BLaER1 treated with 17β-estradiol and CSF1 and Interleukin-3, amounts not matched to agents 10 nM and 100 nM (cell line): Measurements from ENCODE around the gene EDIL3.
A peak's percentile ranks its signal among the peaks of the same experiment; 100 is the strongest.
"Not testable (repeated sequence)": the region's sequence is repeated elsewhere in the genome, so short reads cannot be mapped to it uniquely, and the experiment has no call there.

ENCODE experiments used
- H3K27ac ChIP-seq, 11 experiments: shearing (Covaris generic); formaldehyde crosslinking; 2 replicates each; pipeline ENCODE4 v1.8.1; 2022
- H3K27me3 ChIP-seq, 11 experiments: shearing (Covaris generic); formaldehyde crosslinking; 2 replicates each; pipeline ENCODE4 v1.8.1; 2022
- H3K36me3 ChIP-seq, 11 experiments: shearing (Covaris generic); formaldehyde crosslinking; 2 replicates each; pipeline ENCODE4 v1.8.1; 2022
- H3K4me1 ChIP-seq, 10 experiments: shearing (Covaris generic); formaldehyde crosslinking; 2 replicates each; pipeline ENCODE4 v1.8.1; 2022
- H3K4me2 ChIP-seq, 11 experiments: shearing (Covaris generic); formaldehyde crosslinking; 2 replicates each; pipeline ENCODE4 v1.8.1; 2022
- H3K4me3 ChIP-seq, 10 experiments: shearing (Covaris generic); formaldehyde crosslinking; 2 replicates each; pipeline ENCODE4 v1.8.1; 2022
- H3K9ac ChIP-seq, 11 experiments: shearing (Covaris generic); formaldehyde crosslinking; 2 replicates each; pipeline ENCODE4 v1.8.1; 2022
- H3K9me3 ChIP-seq, 11 experiments: shearing (Covaris generic); formaldehyde crosslinking; replicated peaks in 1 of 11; 2 replicates each; pipeline ENCODE4 v1.8.1; 2022
- H4K20me1 ChIP-seq, 11 experiments: shearing (Covaris generic); formaldehyde crosslinking; 2 replicates each; pipeline ENCODE4 v1.8.1; 2022
- Cebpa-rat ChIP-seq, 11 experiments: shearing (Covaris generic); IDR thresholded peaks; 2 replicates each; pipeline ENCODE4 v1.8.1; 2022

The EDIL3 gene

DNA sequence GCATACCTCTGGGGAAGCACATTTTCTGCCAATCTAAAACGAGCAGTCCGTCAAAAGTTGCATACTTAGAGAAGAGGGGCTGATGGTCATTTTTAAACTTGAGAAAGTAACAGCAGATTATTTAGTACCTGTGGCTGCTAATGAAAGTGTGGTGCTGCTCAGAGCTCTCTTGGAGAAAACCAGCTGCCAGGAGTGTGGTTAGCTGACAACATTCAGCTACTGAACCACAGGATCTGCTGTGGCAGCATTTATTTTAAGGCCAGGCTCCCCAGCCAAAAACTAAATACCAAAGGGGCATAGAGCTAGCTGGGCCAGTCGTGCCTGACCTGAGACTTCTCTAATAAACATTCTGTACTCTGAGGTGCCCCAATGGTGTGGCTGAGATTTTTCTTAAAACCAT, 203.6 kb downstream of the EDIL3 start:
- no peaks in the 10 kb centered on the region for H4K20me1 ChIP-seq
- H3K27me3 ChIP-seq = no peaks in the 10 kb centered on the region
- peak overlapping the region in 4 of 11 experiments; percentile 5 to 22 (median 12); a peak in 4 of 22 replicates for H3K4me2 ChIP-seq
- no peaks in the 10 kb centered on the region for H3K36me3 ChIP-seq
- H3K4me3 ChIP-seq = no peak overlapping the region
- H3K9ac ChIP-seq = no peak overlapping the region
- peaks cover 0 to 13% (median 7%) of the 10 kb centered on the region in 10 experiments; a peak in 7 of 20 replicates for H3K4me1 ChIP-seq
- no peak overlapping the region for H3K27ac ChIP-seq
- no peaks in the 10 kb centered on the region for H3K9me3 ChIP-seq
- no peak for TF ChIP-seq Cebpa-rat (IDR thresholded peaks at IDR 0.05)

DNA sequence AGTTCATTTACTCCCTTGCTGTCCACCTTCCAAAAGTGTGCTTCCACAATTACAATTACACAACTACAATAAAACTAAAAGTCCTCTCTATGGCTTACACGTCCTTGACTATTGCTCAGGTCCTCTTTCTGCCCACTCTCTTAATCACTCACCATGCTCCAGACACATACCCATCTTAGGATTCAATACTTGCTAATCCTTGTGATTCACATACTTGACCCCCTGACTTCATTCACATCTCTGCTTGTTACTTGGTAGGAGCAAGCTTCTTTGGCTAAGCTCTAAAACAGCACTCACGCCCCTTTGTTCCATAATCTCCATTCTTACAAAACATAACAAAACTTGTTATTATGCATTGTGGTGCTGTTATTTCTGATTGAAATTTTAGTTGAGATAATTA, 215.8 kb downstream of the EDIL3 start:
- no peak for TF ChIP-seq Cebpa-rat (IDR thresholded peaks at IDR 0.05)
- peaks cover 0 to 19% (median 0%) of the 10 kb centered on the region in 10 experiments; a peak in 4 of 20 replicates for H3K4me1 ChIP-seq
- H4K20me1 ChIP-seq = no peaks in the 10 kb centered on the region
- H3K4me2 ChIP-seq = no peak overlapping the region
- H3K27me3 ChIP-seq = no peaks in the 10 kb centered on the region
- no peak overlapping the region for H3K4me3 ChIP-seq
- no peaks in the 10 kb centered on the region for H3K9me3 ChIP-seq
- H3K9ac ChIP-seq = no peak overlapping the region
- no peaks in the 10 kb centered on the region for H3K36me3 ChIP-seq
- no peak overlapping the region for H3K27ac ChIP-seq

DNA sequence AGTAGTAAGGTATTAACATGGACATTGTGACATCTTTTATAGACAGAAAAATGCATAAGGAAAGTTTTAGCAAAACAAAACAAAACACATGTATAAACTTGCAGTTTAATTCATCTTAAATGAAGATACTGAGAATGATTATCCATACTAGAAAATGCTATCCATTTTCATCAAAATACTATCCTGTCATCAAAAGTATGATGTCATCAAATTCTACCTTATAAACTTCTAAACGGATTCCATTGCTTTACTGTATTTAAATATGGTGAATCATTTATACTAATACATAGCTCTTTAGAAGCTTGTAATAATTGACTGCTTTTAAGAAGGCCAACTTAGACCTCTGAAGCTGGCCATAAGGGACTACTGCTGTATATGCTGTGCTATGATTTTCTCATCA, 221.0 kb downstream of the EDIL3 start:
- no peak overlapping the region for H3K27ac ChIP-seq
- no peak overlapping the region for H3K4me2 ChIP-seq
- H4K20me1 ChIP-seq = no peaks in the 10 kb centered on the region
- TF ChIP-seq Cebpa-rat (IDR thresholded peaks at IDR 0.05) = no peak
- no peak overlapping the region for H3K4me3 ChIP-seq
- no peak overlapping the region for H3K9ac ChIP-seq
- no peaks in the 10 kb centered on the region for H3K9me3 ChIP-seq
- H3K4me1 ChIP-seq = peaks cover 0 to 19% (median 0%) of the 10 kb centered on the region in 10 experiments; a peak in 4 of 20 replicates
- no peaks in the 10 kb centered on the region for H3K36me3 ChIP-seq
- no peaks in the 10 kb centered on the region for H3K27me3 ChIP-seq

DNA sequence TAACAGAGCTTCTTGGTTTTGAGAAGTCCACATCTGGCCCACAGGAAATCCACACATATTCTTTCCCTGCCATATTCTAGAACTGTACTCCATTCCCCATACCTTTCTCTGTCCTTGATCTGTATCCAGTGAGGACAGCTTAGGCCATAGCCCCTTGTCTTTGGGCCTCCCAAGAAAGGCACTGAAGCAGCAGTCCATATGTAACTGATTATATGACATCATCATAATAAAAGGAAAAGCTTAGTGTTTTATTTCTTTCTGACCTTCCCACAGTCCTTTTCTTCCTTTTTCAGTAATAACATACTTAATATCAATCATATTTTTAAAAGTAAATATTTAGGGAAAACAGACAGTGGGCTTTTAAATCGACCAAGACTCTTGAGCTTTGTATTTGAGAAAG, 222.0 kb downstream of the EDIL3 start:
- Histone ChIP-seq H4K20me1 (no peaks in the 10 kb centered on the region), H3K27me3 (no peaks in the 10 kb centered on the region), H3K9me3 (no peaks in the 10 kb centered on the region), H3K4me1 (peaks cover 0 to 19% (median 0%) of the 10 kb centered on the region in 10 experiments; a peak in 4 of 20 replicates), H3K4me3 (no peak overlapping the region), H3K27ac (no peak overlapping the region), H3K9ac (no peak overlapping the region), H3K36me3 (no peaks in the 10 kb centered on the region), H3K4me2 (no peak overlapping the region)
- TF ChIP-seq Cebpa-rat (IDR thresholded peaks at IDR 0.05) = no peak

DNA sequence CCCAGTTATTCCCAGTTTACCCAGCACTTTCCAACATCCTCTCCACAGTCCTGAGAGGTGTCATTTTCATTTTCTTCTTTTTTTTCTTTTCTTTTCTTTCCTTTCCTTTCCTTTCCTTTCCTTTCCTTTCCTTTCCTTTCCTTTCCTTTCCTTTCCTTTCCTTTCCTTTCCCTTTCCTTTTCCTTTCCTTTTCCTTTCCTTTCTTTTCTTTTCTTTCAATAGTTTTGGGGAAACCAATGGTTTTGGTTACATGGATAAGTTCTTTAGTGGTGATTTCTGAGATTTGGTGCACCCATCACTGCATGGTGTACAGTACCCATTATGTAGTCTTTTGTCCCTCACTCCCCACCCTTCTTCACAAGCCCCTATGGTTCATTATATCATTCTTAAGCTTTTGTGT, 224.0 kb downstream of the EDIL3 start:
- not testable (repeated sequence) for H3K27me3 ChIP-seq, H3K9ac ChIP-seq, H3K4me3 ChIP-seq, H3K36me3 ChIP-seq, H3K4me2 ChIP-seq, H4K20me1 ChIP-seq, H3K9me3 ChIP-seq, H3K27ac ChIP-seq
- peaks cover 0 to 13% (median 0%) of the 10 kb centered on the region in 10 experiments; a peak in 4 of 20 replicates for H3K4me1 ChIP-seq

DNA sequence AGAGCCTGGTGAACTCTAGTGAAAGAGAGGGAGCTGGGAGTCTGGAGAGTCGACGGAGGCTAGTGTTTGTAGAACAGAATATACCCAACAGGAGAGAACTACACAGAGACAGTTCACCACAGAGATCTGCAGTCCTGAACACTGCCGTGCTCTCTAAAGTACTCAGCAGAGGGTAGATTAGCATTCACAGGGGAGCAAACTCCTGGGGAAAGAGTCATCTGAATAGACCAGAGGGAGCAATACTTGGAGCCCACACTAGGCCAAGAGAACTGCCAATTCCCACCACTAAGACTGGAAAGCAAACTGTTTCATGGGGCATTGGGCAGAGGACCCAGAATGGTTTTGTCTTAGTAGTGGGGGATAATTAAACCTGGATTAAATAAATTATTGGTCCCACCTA, 235.6 kb downstream of the EDIL3 start:
- TF ChIP-seq Cebpa-rat (IDR thresholded peaks at IDR 0.05) = no peak
- H4K20me1 ChIP-seq = no peaks in the 10 kb centered on the region
- no peak overlapping the region for H3K9ac ChIP-seq
- no peaks in the 10 kb centered on the region for H3K4me1 ChIP-seq
- no peaks in the 10 kb centered on the region for H3K9me3 ChIP-seq
- H3K4me2 ChIP-seq = no peak overlapping the region
- no peak overlapping the region for H3K4me3 ChIP-seq
- H3K27me3 ChIP-seq = no peaks in the 10 kb centered on the region
- H3K36me3 ChIP-seq = no peaks in the 10 kb centered on the region
- no peak overlapping the region for H3K27ac ChIP-seq

DNA sequence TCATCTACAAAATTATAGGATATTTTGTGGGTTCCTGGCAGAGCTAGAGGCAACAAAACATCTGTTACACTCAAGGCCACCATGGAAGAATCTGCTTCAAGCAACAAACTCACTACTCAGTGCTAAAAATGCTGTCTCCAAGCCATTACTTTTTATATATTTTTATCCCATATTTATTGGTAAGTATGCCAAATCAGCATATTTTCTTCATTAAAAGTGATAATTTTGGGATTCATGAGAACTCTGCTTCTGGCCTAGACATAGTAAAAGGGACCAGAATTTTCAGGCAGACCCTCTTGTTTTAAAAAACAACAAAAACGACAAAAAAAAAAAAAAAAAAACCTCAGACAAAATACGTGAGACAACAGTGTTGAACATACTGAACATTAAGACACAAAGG, 236.0 kb downstream of the EDIL3 start:
- Histone ChIP-seq H3K9me3 (no peaks in the 10 kb centered on the region), H3K4me1 (no peaks in the 10 kb centered on the region), H3K4me3 (no peak overlapping the region), H3K36me3 (no peaks in the 10 kb centered on the region), H3K9ac (no peak overlapping the region), H4K20me1 (no peaks in the 10 kb centered on the region), H3K27me3 (no peaks in the 10 kb centered on the region), H3K4me2 (no peak overlapping the region), H3K27ac (no peak overlapping the region)
- TF ChIP-seq Cebpa-rat (IDR thresholded peaks at IDR 0.05) = no peak

DNA sequence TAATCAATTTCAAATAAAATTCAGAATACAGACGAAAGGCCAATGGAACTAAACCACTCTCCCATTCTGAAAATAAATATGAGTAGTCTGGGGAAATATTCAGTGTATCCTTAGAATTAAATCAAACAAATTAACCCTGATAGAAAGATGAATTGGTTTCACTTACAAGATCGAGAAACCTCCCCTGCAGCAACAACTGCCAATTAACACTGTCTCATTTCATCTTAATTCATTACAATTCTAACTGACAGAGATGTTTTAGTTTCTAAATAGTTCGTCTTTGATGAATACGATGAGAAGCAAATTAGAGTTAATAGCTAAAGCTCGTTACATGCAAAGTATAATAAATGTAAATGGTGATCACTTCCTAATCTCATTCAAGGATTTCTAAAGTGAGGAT, 247.1 kb downstream of the EDIL3 start:
- Histone ChIP-seq H3K4me1 (no peaks in the 10 kb centered on the region), H3K27me3 (no peaks in the 10 kb centered on the region), H3K9ac (no peak overlapping the region), H4K20me1 (no peaks in the 10 kb centered on the region), H3K27ac (no peak overlapping the region), H3K9me3 (no peaks in the 10 kb centered on the region), H3K4me2 (no peak overlapping the region), H3K36me3 (no peaks in the 10 kb centered on the region), H3K4me3 (no peak overlapping the region)
- no peak for TF ChIP-seq Cebpa-rat (IDR thresholded peaks at IDR 0.05)

DNA sequence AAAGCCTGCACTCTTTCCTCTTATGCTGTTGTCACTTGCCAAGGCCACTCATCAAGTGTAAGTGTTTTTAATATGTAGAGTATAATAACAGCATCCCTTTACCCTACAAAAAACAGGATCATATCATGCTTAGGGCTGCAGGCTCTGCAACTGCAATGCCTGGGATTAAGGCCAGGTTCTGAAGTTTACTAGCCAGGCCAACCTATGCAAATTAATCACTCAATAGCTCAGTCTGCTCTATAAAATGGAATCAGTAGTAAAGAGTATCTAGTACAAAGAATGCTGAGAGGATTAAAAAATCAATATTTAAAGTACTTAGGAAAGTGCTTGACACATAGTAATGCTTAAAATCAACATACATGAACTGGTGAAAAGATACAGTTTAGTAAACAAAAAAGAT, 253.3 kb downstream of the EDIL3 start:
- no peaks in the 10 kb centered on the region for H3K9me3 ChIP-seq

DNA sequence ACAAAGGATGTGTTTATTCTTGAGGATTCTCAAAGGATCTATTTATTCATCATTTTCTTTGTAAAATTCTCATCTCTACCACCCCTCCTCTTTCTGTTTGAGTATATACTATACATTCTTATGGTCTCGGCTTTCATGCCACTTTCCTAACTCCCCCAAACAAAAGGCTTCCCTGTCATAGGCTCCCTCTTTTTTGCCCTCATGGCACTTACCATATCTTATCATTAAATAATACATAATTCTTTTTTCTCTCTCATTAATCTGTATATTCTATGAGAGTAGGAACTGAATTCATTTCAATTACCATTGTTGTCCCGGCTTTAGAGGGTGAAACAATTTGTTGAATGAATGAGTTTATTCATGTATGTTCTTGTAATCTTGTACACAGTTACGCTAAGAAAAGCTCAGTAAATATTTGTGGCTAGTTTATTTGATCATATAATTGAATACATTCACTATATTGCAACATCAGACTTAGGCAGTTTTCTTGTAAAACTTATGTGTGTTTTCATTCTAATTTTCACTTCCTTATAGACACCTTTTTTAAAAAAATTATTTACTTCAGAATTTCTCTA, 254.6 kb downstream of the EDIL3 start:
- Histone ChIP-seq H3K4me1 (no peaks in the 10 kb centered on the region), H3K9ac (no peak overlapping the region), H3K9me3 (no peaks in the 10 kb centered on the region), H3K27ac (no peak overlapping the region), H3K4me2 (no peak overlapping the region), H3K27me3 (no peaks in the 10 kb centered on the region), H3K36me3 (no peaks in the 10 kb centered on the region), H4K20me1 (no peaks in the 10 kb centered on the region), H3K4me3 (no peak overlapping the region)
- no peak for TF ChIP-seq Cebpa-rat (IDR thresholded peaks at IDR 0.05)

More for the DNA sequence above, 253.3 kb downstream of the EDIL3 start:
- H3K4me2 ChIP-seq = no peak overlapping the region
- H3K4me1 ChIP-seq = no peaks in the 10 kb centered on the region
- no peaks in the 10 kb centered on the region for H4K20me1 ChIP-seq
- H3K27me3 ChIP-seq = no peaks in the 10 kb centered on the region
- no peak overlapping the region for H3K9ac ChIP-seq
- no peak overlapping the region for H3K27ac ChIP-seq
- H3K36me3 ChIP-seq = no peaks in the 10 kb centered on the region
- no peak overlapping the region for H3K4me3 ChIP-seq
- TF ChIP-seq Cebpa-rat (IDR thresholded peaks at IDR 0.05) = no peak
